ENCODE measurements around the gene NR2F6.

NR2F6 gene

GRCh38 chr19:17263712-17264640 lies 18.3 kb upstream of the NR2F6 start:
- DNase-seq (ENCODE audit: low spot score) = no peak

- no peak for DNase-seq (ENCODE audit: low spot score)
Observed at GRCh38 chr19:17262557-17262956, 16.8 kb upstream of the NR2F6 start.

- DNase-seq (ENCODE audit: low spot score) = peak; percentile 96
Observed at GRCh38 chr19:17260842-17261325, 15.2 kb upstream of the NR2F6 start.

GRCh38 chr19:17259934-17260333 lies 14.2 kb upstream of the NR2F6 start:
- DNase-seq (ENCODE audit: low spot score) = no peak

- no peak for DNase-seq (ENCODE audit: low spot score)
Observed at GRCh38 chr19:17259118-17259780, 13.5 kb upstream of the NR2F6 start.

GRCh38 chr19:17256130-17256529 lies 10.4 kb upstream of the NR2F6 start:
- DNase-seq (ENCODE audit: low spot score) = no peak

- no peak for DNase-seq (ENCODE audit: low spot score)
Observed at GRCh38 chr19:17255150-17255621, 9.5 kb upstream of the NR2F6 start.

- no peak for DNase-seq (ENCODE audit: low spot score)
Observed at GRCh38 chr19:17254636-17255035, 8.9 kb upstream of the NR2F6 start.

- no peak for DNase-seq (ENCODE audit: low spot score)
Observed at GRCh38 chr19:17249887-17250548, 4.3 kb upstream of the NR2F6 start.

GRCh38 chr19:17248011-17248776 lies 2.5 kb upstream of the NR2F6 start:
- no peak for DNase-seq (ENCODE audit: low spot score)

GRCh38 chr19:17246681-17247425 lies 1.1 kb upstream of the NR2F6 start:
- no peak for DNase-seq (ENCODE audit: low spot score)

- no peak for DNase-seq (ENCODE audit: low spot score)
Observed at GRCh38 chr19:17244618-17245534, 843 bp downstream of the NR2F6 start.

GRCh38 chr19:17243830-17244617 lies 1.7 kb downstream of the NR2F6 start:
- DNase-seq (ENCODE audit: low spot score) = no peak

GRCh38 chr19:17243211-17243829 lies 2.4 kb downstream of the NR2F6 start:
- no peak for DNase-seq (ENCODE audit: low spot score)

GRCh38 chr19:17242431-17243208 lies 3.1 kb downstream of the NR2F6 start:
- DNase-seq (ENCODE audit: low spot score) = no peak

- DNase-seq (ENCODE audit: low spot score) = no peak
Observed at GRCh38 chr19:17240826-17241399, 4.8 kb downstream of the NR2F6 start.

GRCh38 chr19:17240062-17240752 lies 5.5 kb downstream of the NR2F6 start:
- no peak for DNase-seq (ENCODE audit: low spot score)
